Measurements from ENCODE around the gene GPR150. TPM values are rescaled to one million over a fixed set of nuclear protein-coding genes. Genes with fewer than 3 reads are reported as not detected.

The GPR150 gene
- total and polyA plus RNA-seq, 2 experiments from 2014 or later, result 0.10 to 0.21 TPM

- no peak for DNase-seq (ENCODE audit: low spot score)
These were observed 3.8 kb downstream of the GPR150 start for GRCh38 chr5:95623706-95624105.

More at GRCh38 chr5:95623706-95624105, 3.8 kb downstream of the GPR150 start:
- Mint-ChIP-seq H3K4me3 (no peak overlapping the region), H3K27ac (no peak overlapping the region), H3K4me1 (peaks cover 13% of the 10 kb centered on the region), H3K36me3 (ENCODE audit: low read depth) (peaks cover 13% of the 10 kb centered on the region), H3K27me3 (ENCODE audit: insufficient read depth, low read depth, poor library complexity) (peaks cover 33% of the 10 kb centered on the region), H3K9me3 (peaks cover 19% of the 10 kb centered on the region)
- Histone ChIP-seq H3K27me3 (ENCODE audit: insufficient read depth) (peaks cover 50% of the 10 kb centered on the region), H3K9me2 (ENCODE audit: insufficient read depth) (peaks cover 7% of the 10 kb centered on the region; the same call in 1 of the 2 replicates), H2AFZ (no peak overlapping the region), H3K79me2 (replicated peaks; ENCODE audit: insufficient read depth) (no peaks in the 10 kb centered on the region), H3K27ac (ENCODE audit: low read depth) (no peak overlapping the region), H3K4me2 (no peak overlapping the region), H3K36me3 (ENCODE audit: insufficient read depth) (peaks cover 8% of the 10 kb centered on the region), H4K20me1 (replicated peaks; ENCODE audit: insufficient read depth) (no peaks in the 10 kb centered on the region), H3F3A (replicated peaks; ENCODE audit: low read depth) (no peaks in the 10 kb centered on the region), H3K4me1 (ENCODE audit: insufficient read depth) (peaks cover 7% of the 10 kb centered on the region; the same call in 1 of the 2 replicates), H3K4me3 (no peak overlapping the region)
- ATAC-seq, result no peak
- no peak for TF ChIP-seq EZH2phosphoT487 (IDR thresholded peaks at IDR 0.05; ENCODE audit: unreplicated experiment)
- TF ChIP-seq ETS1 (IDR thresholded peaks at IDR 0.05), result no peak
- no peak for TF ChIP-seq STAT1 (IDR thresholded peaks at IDR 0.05; ENCODE audit: unreplicated experiment)
- TF ChIP-seq EZH2 (IDR thresholded peaks at IDR 0.05; ENCODE audit: low read depth, unreplicated experiment), result no peak
- no peak for TF ChIP-seq ZNF462 (CRISPR knock-in tag; IDR thresholded peaks at IDR 0.05)
- TF ChIP-seq REST (IDR thresholded peaks at IDR 0.05; ENCODE audit: unreplicated experiment), result no peak
- TF ChIP-seq ZNF114 (CRISPR knock-in tag; IDR thresholded peaks at IDR 0.05), result no peak
- TF ChIP-seq CTCF (conservative IDR thresholded peaks at IDR 0.05; ENCODE audit: low read depth in 2 of 2), result no peak
- no peak for TF ChIP-seq CREB1 (CRISPR knock-in tag; IDR thresholded peaks at IDR 0.05; ENCODE audit: low read depth)
- TF ChIP-seq ZNF331 (CRISPR knock-in tag; IDR thresholded peaks at IDR 0.05; ENCODE audit: low read depth), result no peak
